ENCODE data around the gene DSCAML1.

Gene DSCAML1

DNA sequence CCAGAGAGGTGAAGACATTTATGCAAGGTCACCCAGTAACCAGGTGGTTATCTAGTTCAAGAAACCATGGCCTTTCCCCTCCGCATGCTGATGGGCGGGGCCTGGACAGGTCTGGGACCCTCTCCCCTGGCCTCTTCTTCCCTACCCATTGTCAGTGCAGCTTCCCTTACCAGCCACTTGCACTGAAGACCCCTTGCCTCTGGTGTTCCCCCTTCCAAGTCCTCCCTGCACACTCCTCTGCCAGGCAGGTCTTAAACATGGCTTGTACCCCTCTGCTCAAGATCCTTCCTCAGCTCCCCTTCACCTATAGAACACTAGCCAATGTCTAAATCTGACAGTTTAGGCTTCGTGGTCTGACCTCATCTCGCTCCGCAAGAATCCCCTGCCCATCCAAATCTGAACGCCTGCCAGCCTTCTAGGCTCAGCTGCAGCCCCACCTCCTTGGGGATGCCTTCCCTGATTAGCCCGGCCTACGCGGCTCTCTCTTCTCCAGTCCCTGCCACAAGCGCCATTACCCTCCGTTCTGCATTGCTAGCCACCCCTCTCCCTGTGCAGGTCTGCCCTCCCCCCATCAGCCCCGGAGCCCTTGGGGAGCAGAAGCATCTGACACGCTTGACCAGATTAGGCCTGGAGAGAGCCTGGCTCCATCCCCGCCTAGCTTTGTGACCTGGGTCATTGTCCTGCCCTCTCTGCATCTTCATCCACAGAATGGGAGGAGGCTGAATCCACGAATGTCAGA is 213.8 kb downstream of the DSCAML1 start:
- 34 to 53% methylated on average over 6 to 11 of the region's 15 CpGs for WGBS, 2 experiments (ENCODE audit: insufficient coverage in 2 of 2)
- H3K9me3 ChIP-seq (ENCODE audit: control insufficient read depth, low read length): no peaks in the 10 kb centered on the region
- H3K4me3 ChIP-seq (ENCODE audit: extremely low read depth, insufficient read depth, low read length, poor library complexity, severe bottlenecking): no peak overlapping the region
- H3K4me1 ChIP-seq (ENCODE audit: control insufficient read depth, insufficient read depth, low read length, poor library complexity, severe bottlenecking): peaks cover 12% of the 10 kb centered on the region
- no peak overlapping the region for H3K27ac ChIP-seq (ENCODE audit: low read depth, low read length, severe bottlenecking)
- H3K36me3 ChIP-seq (ENCODE audit: control insufficient read depth, insufficient read depth, low read length): no peaks in the 10 kb centered on the region

DNA sequence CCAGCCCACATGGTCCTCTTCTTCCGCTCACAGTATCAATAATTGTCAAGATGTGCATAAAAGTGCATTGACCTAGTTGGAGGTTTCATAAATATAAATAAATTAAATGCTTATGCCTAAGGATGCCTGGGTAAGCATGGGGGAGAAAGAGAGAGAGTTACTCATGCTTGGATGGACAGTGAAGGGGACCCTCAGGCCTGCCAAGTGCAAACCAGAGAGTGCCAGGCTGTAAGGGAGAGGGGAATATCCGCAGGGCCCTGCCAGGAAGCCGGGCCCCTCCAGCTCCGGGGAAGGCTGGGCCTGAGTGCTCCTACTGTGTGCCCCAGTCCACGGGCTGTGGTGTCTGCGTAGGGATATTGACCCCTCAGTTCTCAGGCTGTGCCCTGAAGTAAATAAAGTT is 214.6 kb downstream of the DSCAML1 start:
- H3K9me3 ChIP-seq (ENCODE audit: control insufficient read depth, low read length): no peaks in the 10 kb centered on the region

DNA sequence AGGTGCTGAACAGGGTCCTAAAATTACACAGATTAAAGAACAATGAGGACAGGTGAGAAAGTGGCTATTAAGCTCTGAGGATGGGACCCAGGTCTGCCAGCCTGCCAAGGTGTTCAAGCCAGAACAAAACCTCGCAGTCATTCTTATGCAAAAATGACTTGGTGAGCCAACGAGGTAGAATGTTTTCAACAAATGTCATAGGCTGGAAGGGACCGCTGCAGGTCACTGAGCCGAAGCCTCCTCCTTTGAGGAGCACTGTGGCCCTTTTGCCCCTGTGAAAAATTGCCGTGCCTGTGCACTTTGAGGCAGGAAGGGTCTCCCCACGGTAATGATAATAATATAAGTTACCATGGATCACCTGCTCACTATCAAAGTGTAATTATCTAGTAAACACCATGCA is 216.2 kb downstream of the DSCAML1 start:
- WGBS, 2 experiments (ENCODE audit: insufficient coverage in 2 of 2): 53 to 67% methylated on average over 4 of the region's 6 CpGs
- Histone ChIP-seq H3K9me3 (ENCODE audit: control insufficient read depth, low read length) (no peaks in the 10 kb centered on the region), H3K27ac (ENCODE audit: low read depth, low read length, severe bottlenecking) (no peak overlapping the region), H3K4me3 (ENCODE audit: extremely low read depth, insufficient read depth, low read length, poor library complexity, severe bottlenecking) (no peak overlapping the region), H3K36me3 (ENCODE audit: control insufficient read depth, insufficient read depth, low read length) (no peaks in the 10 kb centered on the region), H3K4me1 (ENCODE audit: control insufficient read depth, insufficient read depth, low read length, poor library complexity, severe bottlenecking) (peaks cover 12% of the 10 kb centered on the region)

More for the DNA sequence above, 214.6 kb downstream of the DSCAML1 start:
- no peaks in the 10 kb centered on the region for H3K36me3 ChIP-seq (ENCODE audit: control insufficient read depth, insufficient read depth, low read length)
- H3K27ac ChIP-seq (ENCODE audit: low read depth, low read length, severe bottlenecking): no peak overlapping the region
- WGBS, 2 experiments (ENCODE audit: insufficient coverage in 2 of 2): 87 to 89% methylated on average over 4 to 5 of the region's 6 CpGs
- no peak overlapping the region for H3K4me3 ChIP-seq (ENCODE audit: extremely low read depth, insufficient read depth, low read length, poor library complexity, severe bottlenecking)
- H3K4me1 ChIP-seq (ENCODE audit: control insufficient read depth, insufficient read depth, low read length, poor library complexity, severe bottlenecking): peaks cover 12% of the 10 kb centered on the region

DNA sequence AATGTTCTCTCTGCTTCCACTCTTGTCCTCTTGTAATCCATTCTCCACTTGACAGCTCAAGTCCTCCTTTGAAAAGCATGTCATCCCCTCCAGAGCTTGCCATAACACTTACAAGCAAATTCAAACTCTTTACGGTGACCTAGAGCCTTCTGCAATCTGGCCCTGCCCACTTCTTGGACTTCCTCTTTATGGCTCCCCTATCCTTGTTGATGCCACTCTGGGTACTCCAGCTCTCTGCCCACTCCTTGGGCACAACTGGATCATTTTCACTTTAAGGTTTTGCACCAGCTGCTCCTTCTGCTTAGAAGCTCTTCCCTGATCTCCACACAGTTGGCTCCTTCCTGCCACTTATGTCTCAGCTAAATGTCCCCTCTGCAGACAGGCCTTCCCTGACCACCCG is 217.9 kb downstream of the DSCAML1 start:
- no peak overlapping the region for H3K4me3 ChIP-seq (ENCODE audit: extremely low read depth, insufficient read depth, low read length, poor library complexity, severe bottlenecking)
- no peak overlapping the region for H3K27ac ChIP-seq (ENCODE audit: low read depth, low read length, severe bottlenecking)
- peaks cover 8% of the 10 kb centered on the region for H3K4me1 ChIP-seq (ENCODE audit: control insufficient read depth, insufficient read depth, low read length, poor library complexity, severe bottlenecking)
- 86 to 88% methylated on average over 2 of the region's 2 CpGs for WGBS, 2 experiments (ENCODE audit: insufficient coverage in 2 of 2)
- H3K9me3 ChIP-seq (ENCODE audit: control insufficient read depth, low read length): no peaks in the 10 kb centered on the region
- no peaks in the 10 kb centered on the region for H3K36me3 ChIP-seq (ENCODE audit: control insufficient read depth, insufficient read depth, low read length)

- Histone ChIP-seq H3K27ac (ENCODE audit: low read depth, low read length, severe bottlenecking) (no peak overlapping the region), H3K4me1 (ENCODE audit: control insufficient read depth, insufficient read depth, low read length, poor library complexity, severe bottlenecking) (no peaks in the 10 kb centered on the region), H3K4me3 (ENCODE audit: extremely low read depth, insufficient read depth, low read length, poor library complexity, severe bottlenecking) (no peak overlapping the region), H3K36me3 (ENCODE audit: control insufficient read depth, insufficient read depth, low read length) (no peaks in the 10 kb centered on the region), H3K9me3 (ENCODE audit: control insufficient read depth, low read length) (no peaks in the 10 kb centered on the region)
- 79% methylated on average over 2 of the region's 4 CpGs; no CpG with 5 or more reads in 1 of the 2 experiments for WGBS, 2 experiments (ENCODE audit: insufficient coverage in 2 of 2)
Measured at GRCh38 chr11:117575856-117576255, 221.2 kb downstream of the DSCAML1 start.

- no peak overlapping the region for H3K4me3 ChIP-seq (ENCODE audit: extremely low read depth, insufficient read depth, low read length, poor library complexity, severe bottlenecking)
- no peaks in the 10 kb centered on the region for H3K4me1 ChIP-seq (ENCODE audit: control insufficient read depth, insufficient read depth, low read length, poor library complexity, severe bottlenecking)
- no peaks in the 10 kb centered on the region for H3K36me3 ChIP-seq (ENCODE audit: control insufficient read depth, insufficient read depth, low read length)
- no peaks in the 10 kb centered on the region for H3K9me3 ChIP-seq (ENCODE audit: control insufficient read depth, low read length)
- H3K27ac ChIP-seq (ENCODE audit: low read depth, low read length, severe bottlenecking): no peak overlapping the region
- WGBS, 2 experiments (ENCODE audit: insufficient coverage in 2 of 2): 84 to 90% methylated on average over 3 of the region's 3 CpGs
Measured at GRCh38 chr11:117574551-117574950, 222.5 kb downstream of the DSCAML1 start.

DNA sequence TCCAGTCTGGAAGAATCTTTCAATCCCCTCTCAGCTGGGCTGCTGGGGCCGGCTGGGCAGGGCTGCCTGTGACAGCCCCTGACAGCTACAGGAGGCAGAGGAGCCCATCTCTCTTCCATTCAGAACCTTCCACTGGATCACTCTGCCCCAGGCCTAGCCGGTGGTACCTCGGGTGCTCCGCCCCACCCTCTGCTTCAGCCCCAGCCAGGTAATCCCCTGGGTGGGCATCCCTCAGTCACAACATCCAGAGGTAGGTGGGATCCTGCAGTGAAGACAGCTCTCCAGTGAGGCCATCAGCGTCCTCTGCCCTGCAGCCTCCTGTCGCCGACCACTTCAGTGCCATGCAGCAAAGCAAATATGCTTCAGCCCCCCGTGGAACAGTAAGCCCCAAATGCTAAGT is 223.7 kb downstream of the DSCAML1 start:
- 85 to 97% methylated on average over 7 of the region's 8 CpGs for WGBS, 2 experiments (ENCODE audit: insufficient coverage in 2 of 2)

DNA sequence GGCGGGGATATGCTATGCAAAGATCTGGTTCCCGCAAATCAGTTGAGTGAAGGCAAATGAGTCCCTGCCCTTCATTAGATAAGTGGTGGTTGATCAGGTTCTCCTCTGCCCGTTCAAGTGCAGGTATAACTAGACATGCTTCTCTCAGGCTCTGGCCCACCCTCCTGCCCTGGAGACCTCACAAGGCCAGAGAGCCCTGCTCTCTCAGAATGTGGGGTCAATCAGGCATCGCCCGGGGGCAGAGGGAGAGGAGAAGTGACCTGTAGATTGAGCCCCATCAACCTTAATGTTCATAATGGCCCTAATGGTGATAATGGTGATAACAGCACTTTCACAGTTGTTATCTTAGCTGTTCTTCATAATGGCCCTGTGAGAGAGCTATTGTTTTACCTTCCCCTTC is 224.3 kb downstream of the DSCAML1 start:
- H3K36me3 ChIP-seq (ENCODE audit: control insufficient read depth, insufficient read depth, low read length): no peaks in the 10 kb centered on the region
- H3K27ac ChIP-seq (ENCODE audit: low read depth, low read length, severe bottlenecking): no peak overlapping the region
- WGBS, 2 experiments (ENCODE audit: insufficient coverage in 2 of 2): 90 to 94% methylated on average over 5 of the region's 5 CpGs
- no peak overlapping the region for H3K4me3 ChIP-seq (ENCODE audit: extremely low read depth, insufficient read depth, low read length, poor library complexity, severe bottlenecking)
- H3K4me1 ChIP-seq (ENCODE audit: control insufficient read depth, insufficient read depth, low read length, poor library complexity, severe bottlenecking): no peaks in the 10 kb centered on the region
- H3K9me3 ChIP-seq (ENCODE audit: control insufficient read depth, low read length): no peaks in the 10 kb centered on the region

More for the DNA sequence above, 223.7 kb downstream of the DSCAML1 start:
- H3K4me1 ChIP-seq (ENCODE audit: control insufficient read depth, insufficient read depth, low read length, poor library complexity, severe bottlenecking): no peaks in the 10 kb centered on the region
- no peak overlapping the region for H3K27ac ChIP-seq (ENCODE audit: low read depth, low read length, severe bottlenecking)
- no peaks in the 10 kb centered on the region for H3K9me3 ChIP-seq (ENCODE audit: control insufficient read depth, low read length)
- H3K4me3 ChIP-seq (ENCODE audit: extremely low read depth, insufficient read depth, low read length, poor library complexity, severe bottlenecking): no peak overlapping the region
- no peaks in the 10 kb centered on the region for H3K36me3 ChIP-seq (ENCODE audit: control insufficient read depth, insufficient read depth, low read length)

DNA sequence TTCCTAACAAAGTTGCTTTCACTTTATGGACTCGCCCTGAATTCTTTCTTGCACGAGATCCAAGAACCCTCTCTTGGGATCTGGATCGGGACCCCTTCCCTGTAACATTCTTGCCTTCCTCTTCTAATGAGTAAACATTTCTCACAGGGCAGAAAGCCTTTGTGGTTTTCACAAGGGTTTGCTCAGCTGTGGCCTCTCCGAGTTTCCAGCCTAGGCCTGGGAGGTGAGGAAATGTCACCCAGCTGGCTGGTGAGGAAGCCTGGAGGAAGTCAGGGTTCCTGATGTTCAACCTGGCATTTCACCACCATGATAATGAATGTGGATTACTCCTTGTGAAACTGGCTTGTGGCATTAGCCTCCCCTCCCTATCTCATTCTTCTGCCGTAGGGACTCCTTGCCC is 224.9 kb downstream of the DSCAML1 start:
- H3K9me3 ChIP-seq (ENCODE audit: control insufficient read depth, low read length): no peaks in the 10 kb centered on the region
- H3K36me3 ChIP-seq (ENCODE audit: control insufficient read depth, insufficient read depth, low read length): no peaks in the 10 kb centered on the region
- no peaks in the 10 kb centered on the region for H3K4me1 ChIP-seq (ENCODE audit: control insufficient read depth, insufficient read depth, low read length, poor library complexity, severe bottlenecking)
- H3K27ac ChIP-seq (ENCODE audit: low read depth, low read length, severe bottlenecking): no peak overlapping the region
- H3K4me3 ChIP-seq (ENCODE audit: extremely low read depth, insufficient read depth, low read length, poor library complexity, severe bottlenecking): no peak overlapping the region
- 85 to 95% methylated on average over 4 of the region's 5 CpGs for WGBS, 2 experiments (ENCODE audit: insufficient coverage in 2 of 2)

DNA sequence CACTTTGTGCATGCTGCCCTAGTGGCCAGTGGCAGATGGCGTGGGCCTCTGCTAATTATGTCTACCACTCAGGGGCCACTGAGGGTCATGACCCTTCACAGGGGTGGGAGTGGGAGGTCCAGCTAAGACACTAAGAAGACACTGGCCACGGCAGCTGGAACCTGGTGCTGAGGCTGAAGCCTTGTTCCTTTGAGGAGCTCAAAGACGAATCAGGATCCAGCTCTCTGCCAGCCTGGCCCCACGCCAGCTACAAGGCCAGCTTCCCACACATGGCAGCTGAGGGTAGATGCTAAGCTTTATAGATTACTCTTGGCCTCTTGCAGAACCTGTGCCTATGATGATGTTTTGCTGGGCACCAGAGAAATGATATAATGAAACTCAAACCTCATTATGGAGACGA is 226.3 kb downstream of the DSCAML1 start:
- no peaks in the 10 kb centered on the region for H3K9me3 ChIP-seq (ENCODE audit: control insufficient read depth, low read length)
- no peak overlapping the region for H3K27ac ChIP-seq (ENCODE audit: low read depth, low read length, severe bottlenecking)
- H3K36me3 ChIP-seq (ENCODE audit: control insufficient read depth, insufficient read depth, low read length): no peaks in the 10 kb centered on the region
- no peaks in the 10 kb centered on the region for H3K4me1 ChIP-seq (ENCODE audit: control insufficient read depth, insufficient read depth, low read length, poor library complexity, severe bottlenecking)
- no peak overlapping the region for H3K4me3 ChIP-seq (ENCODE audit: extremely low read depth, insufficient read depth, low read length, poor library complexity, severe bottlenecking)
- 50 to 74% methylated on average over 1 to 3 of the region's 5 CpGs for WGBS, 2 experiments (ENCODE audit: insufficient coverage in 2 of 2)

DNA sequence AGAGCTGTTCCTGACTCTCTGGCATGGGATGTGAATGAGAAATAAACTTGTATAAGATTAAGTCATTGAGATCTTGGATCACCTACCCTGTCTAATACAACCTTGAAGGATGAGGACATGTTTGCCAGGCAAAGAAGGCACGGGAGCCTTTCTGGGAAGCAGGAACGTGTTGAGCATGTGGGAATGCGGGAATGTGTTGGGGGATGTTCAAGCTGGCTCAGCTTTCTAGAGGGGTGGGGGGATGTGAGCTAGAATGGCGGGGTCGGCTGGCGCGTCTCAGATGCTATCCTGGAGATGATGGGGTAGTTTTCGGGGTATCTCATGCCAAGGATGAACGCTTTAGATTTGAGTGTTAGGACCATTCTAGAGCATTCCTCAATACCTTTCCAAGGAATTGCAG is 227.1 kb downstream of the DSCAML1 start:
- H3K27ac ChIP-seq (ENCODE audit: low read depth, low read length, severe bottlenecking): no peak overlapping the region
- H3K36me3 ChIP-seq (ENCODE audit: control insufficient read depth, insufficient read depth, low read length): no peaks in the 10 kb centered on the region
- no peak overlapping the region for H3K4me3 ChIP-seq (ENCODE audit: extremely low read depth, insufficient read depth, low read length, poor library complexity, severe bottlenecking)
- H3K9me3 ChIP-seq (ENCODE audit: control insufficient read depth, low read length): no peaks in the 10 kb centered on the region
- 67 to 90% methylated on average over 5 to 6 of the region's 9 CpGs for WGBS, 2 experiments (ENCODE audit: insufficient coverage in 2 of 2)
- H3K4me1 ChIP-seq (ENCODE audit: control insufficient read depth, insufficient read depth, low read length, poor library complexity, severe bottlenecking): no peaks in the 10 kb centered on the region
